DMS153 (cell line): Measurements from ENCODE around the gene AOPEP.
"Not testable (repeated sequence)": the region's sequence is repeated elsewhere in the genome, so short reads cannot be mapped to it uniquely, and the experiment has no call there.

ENCODE experiments used
- DNase-seq: peaks from one replicate; lab custom pipeline; 2025; lab: John Stamatoyannopoulos, UW

Gene AOPEP

DNA sequence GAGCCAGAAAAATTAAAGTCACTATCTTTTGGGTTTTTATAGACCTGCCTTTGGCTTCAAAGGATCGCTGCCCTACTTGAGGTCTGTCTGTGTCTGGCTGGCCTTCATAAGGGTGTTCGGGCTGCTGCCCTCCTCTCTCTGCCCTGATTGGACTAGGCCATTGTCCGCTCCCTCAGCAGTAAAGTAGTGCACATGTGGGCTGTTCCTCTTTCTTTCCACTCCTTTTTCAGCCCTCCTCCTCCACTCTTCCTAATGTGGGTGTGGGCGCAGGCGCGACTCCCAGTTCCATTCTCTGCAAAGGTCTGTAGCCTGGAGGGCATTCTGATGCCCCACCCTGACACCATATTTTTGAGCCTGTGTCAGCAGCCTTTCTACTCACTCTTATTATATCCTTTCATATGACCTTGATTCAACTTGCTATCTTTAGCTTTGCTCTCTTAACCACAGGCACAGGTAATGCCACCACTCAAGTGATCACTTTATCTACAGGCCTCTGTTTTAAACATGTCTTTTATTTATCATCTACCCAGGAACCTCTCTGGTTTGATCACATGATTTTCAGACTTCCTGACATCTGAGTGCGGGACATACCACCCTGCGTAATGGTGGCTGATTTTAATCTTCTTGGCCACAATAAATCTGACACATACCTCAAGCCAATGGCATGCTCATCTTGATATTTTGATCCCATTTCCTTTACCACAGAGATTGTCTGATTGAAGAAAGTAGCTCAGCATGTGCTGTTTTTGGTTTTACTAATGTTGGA lies 144.5 kb downstream of the AOPEP start:
- no peak for DNase-seq

GRCh38 chr9:94872083-94872833 lies 145.8 kb downstream of the AOPEP start:
- no peak for DNase-seq

- DNase-seq: no peak
Measured at GRCh38 chr9:94872891-94873511, 146.5 kb downstream of the AOPEP start.

DNA sequence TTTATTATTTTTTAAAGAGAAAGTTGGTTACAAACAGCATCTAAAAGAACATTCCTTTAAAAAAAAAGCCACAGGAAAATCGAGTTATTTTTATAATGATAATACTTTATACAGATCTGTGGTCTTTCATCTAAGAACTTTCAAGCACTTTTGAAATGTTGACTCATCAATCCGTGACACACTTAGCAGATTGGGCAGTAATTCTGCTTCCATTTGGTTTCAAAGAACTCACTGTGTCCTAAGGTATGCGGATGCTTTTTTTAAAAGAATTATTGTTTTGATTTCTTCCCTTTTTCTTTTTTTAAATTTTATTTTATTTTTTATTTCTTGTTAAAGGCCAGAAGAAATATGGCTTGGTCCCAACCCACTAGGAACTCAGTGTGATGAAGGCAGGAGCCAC lies 147.8 kb downstream of the AOPEP start:
- DNase-seq: no peak

DNA sequence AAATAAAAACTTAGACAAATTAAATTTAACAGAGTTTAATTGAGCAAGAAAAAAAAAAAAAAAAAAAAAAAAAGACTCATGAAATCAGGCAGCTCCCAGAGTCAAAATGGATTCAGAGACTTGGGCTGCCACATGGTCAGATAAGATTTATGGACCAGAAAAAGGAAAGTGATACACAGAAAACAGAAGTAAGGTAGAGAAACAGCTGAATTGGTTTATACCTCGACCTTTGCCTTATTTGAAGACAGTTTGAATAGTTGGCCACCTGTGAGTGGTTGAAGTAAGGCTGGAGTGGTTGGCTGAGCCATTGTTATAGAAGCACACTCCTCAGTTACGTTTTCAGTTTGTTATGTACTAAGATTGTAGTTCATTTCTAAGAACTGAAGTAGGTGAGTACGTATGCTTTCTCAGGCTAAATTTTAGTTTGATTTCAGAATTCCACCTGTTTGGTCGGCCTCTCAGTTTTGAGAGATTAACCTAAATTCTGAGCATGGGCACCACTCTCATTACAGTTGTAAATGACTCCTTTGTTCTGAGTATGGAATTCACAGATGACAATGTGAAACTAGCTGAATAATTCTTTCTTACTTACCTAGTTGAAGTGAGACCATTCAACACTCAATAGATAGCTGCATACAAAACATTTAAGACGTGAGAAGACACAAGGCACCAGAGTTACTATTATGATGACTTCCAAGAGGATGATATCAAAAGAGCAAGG lies 149.0 kb downstream of the AOPEP start:
- no peak for DNase-seq

DNA sequence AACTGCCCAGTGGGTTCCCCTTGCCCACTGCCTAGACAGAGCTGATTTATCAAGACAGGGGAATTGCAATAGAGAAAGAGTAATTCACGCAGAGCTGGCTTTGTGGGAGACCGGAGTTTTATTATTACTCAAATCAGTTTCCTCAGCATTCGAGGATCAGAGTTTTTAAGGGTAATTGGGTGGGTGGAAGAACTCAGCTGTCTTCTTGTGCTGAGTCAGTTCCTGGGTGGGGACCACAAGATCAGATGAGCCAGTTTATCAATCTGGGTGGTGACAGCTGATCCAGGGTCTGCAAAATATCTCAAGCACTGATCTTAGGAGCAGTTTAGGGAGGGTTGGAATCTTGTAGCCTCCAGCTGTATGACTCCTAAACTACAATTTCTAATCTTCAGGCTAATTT lies 152.3 kb downstream of the AOPEP start:
- DNase-seq: not testable (repeated sequence)

GRCh38 chr9:94879230-94879629 lies 152.7 kb downstream of the AOPEP start:
- DNase-seq: no peak

DNA sequence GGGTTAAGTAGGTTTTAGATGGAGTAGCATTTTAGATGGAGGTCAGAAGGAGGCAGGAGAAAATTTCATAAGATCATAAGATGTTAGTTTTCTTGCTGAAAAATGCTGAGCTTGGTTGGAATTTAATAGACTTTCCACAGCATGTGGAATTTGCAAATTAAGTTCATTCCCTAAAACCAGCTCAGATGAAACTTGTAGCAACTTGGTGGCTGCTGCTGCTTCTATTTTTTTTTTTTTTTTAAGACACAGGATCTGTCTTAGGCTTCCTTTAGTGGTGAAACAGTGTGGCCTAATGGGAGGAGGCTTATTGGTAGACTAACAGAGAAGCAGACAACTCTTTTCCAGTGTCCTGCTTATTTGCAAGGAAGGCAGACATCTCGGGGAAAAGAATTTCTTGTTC lies 154.5 kb downstream of the AOPEP start:
- no peak for DNase-seq

DNA sequence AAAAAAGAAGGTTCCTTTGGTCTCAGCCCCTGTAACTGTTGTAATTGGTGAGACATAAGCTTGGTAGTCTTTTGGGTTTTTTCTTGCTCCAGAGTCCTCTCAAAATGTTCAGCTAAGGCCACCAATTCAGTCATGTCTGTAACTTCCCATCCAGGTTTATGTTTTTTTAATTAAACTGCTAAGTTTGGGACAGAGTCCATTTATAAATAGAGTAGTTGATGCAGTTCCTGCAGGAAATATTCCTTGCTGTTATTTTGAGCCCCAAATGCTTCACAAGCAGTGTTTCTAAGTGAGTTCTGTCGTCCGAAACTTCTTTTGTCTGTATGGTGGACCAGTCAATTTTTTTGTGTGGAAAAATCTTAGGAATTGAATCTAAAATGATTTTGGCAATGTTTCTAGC lies 155.0 kb downstream of the AOPEP start:
- no peak for DNase-seq

- no peak for DNase-seq
Measured at GRCh38 chr9:94881940-94882339, 155.4 kb downstream of the AOPEP start.

DNA sequence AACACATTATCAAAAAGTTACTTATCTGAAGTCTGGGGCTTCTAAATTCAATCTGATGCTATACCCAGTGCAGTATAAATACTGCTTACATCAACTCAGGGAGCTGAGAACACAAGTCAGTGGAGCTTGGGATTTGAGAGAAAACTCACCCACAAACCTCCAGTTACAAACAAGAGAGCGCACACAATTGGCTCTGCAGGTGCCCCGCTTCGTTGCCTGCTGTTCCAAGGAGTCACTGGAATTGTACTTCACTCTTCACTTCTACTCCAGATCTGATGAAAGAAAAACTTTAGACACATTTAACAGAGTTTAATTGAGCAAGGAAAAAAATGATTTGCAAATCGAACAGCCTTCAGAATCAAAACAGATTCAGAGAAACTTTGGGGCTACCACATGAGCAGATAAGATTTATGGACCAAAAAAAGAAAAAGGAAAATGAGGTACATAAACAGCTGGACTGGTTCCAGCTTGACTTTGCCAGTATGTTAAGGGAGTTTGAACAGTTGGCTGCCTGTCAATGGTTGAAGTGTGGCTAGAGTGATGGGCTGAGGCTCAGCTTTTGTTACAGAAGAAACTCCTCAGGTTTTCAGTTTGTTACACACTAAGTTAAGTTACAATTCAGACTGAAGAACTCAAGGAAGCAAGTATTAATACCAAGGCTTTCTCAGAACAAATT lies 156.6 kb downstream of the AOPEP start:
- DNase-seq: no peak

GRCh38 chr9:94885854-94886447 lies 159.5 kb downstream of the AOPEP start:
- DNase-seq: no peak

DNA sequence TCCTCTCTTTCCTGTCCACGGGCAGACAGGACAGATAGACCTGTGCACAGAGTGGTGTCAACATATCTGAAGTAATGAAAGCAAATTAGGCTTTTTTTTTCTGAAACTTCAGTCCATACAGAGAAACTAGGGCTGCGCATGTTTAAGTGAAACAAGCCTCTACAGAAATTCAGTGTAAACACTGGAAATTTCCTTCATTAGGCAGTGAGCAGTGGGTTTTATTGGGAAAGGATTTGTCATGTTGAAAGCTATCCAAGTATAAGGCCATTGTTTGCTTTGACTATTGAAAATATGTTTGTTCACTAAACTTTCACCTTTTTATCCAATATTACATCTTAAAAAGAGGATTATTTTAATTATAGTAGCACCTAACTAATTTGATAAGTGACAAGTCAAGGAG lies 161.2 kb downstream of the AOPEP start:
- DNase-seq: no peak

DNA sequence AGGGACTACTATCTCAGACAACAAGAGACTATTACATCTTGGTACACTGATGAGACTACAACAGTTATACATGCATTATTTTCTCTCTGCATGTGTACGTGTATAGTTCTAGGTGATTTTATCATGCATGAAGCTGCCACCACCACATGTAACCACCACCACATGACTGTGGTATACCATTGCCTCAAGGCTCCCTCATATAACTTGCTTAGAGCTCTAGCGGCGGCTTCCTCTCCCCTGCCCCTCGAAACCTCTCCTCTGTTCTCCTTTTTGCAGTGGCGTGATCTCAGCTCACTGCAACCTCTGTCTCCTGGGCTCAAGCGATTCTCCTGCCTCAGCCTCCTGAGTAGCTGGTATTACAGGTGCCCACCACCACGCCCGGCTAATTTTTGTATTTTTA lies 162.3 kb downstream of the AOPEP start:
- DNase-seq: no peak

DNA sequence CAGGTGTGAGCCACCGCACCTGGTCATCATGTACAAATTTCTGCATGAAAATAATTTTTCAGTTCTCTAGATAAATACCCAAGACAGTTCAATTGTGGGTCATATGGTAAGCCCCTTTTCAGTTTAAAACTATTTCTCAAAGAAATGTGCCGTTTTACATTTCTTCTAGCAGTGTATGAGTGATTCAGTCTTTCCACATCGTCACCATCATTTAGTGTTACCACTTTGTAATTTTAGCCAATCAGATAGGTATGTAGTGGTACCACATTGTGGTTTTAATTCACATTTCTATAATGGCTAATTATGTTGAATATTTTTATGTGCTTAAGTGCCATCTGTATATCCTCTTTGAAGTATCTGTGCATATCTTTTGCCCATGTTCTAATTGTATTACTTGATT lies 163.1 kb downstream of the AOPEP start:
- no peak for DNase-seq

GRCh38 chr9:94891183-94891582 lies 164.7 kb downstream of the AOPEP start:
- no peak for DNase-seq

- no peak for DNase-seq
Measured at GRCh38 chr9:94892675-94893074, 166.2 kb downstream of the AOPEP start.

GRCh38 chr9:94894094-94894699 lies 167.7 kb downstream of the AOPEP start:
- DNase-seq: no peak

- DNase-seq: no peak
Measured at GRCh38 chr9:94895668-94896067, 169.2 kb downstream of the AOPEP start.

DNA sequence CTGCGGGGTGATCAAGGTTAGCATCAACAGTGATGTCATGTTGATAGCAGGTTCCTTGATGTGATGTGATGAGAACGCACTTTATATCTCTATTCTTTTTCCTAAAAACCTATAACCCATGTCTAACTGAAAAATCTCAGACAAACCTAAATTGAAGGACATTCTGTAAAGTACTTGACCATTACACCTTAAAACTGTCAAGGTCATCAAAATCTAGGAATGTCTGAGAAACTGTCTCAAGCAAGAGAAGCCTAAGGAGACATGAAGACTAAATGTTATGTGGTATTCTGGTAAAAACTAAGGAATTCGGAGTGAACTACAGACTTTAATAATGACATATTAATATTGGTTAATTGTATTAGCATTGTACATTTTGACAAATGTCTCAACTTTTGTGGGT lies 170.0 kb downstream of the AOPEP start:
- no peak for DNase-seq
